Stimulated activated CD4-positive, alpha-beta T cell treated with anti-CD3 and anti-CD28 coated beads, Interleukin-15, amount 100 ng/mL, for 48 hours (primary cell): ENCODE data around the gene VWF.
"Not testable (repeated sequence)": the region's sequence is repeated elsewhere in the genome, so short reads cannot be mapped to it uniquely, and the experiment has no call there.

ENCODE experiments used
- DNase-seq, 2 donors: peaks; one replicate each; pipeline ENCODE4 v3.0.0-alpha.2; 2020; ENCODE audit warnings: low read depth in 2 of 2

VWF gene

GRCh38 chr12:6124411-6125309 is at the start of gene VWF:
Gene VWF, minus strand, starts transcription at chr12:6124670. Its CDS starts 1,474 bp downstream, at chr12:6123196.
- DNase-seq = no peak

GRCh38 chr12:6172862-6173261 is 48.4 kb upstream of the VWF start:
- DNase-seq = no peak

GRCh38 chr12:6172086-6172485 is 47.6 kb upstream of the VWF start:
- DNase-seq = no peak

- no peak for DNase-seq
Observed at GRCh38 chr12:6171409-6172015, 47.0 kb upstream of the VWF start.

GRCh38 chr12:6167327-6168280 is 43.1 kb upstream of the VWF start:
- peak; percentile 64 to 68 for DNase-seq

GRCh38 chr12:6166808-6167207 is 42.3 kb upstream of the VWF start:
- no peak for DNase-seq

- no peak for DNase-seq
Observed at GRCh38 chr12:6165395-6165794, 40.9 kb upstream of the VWF start.

GRCh38 chr12:6163416-6164060 is 39.1 kb upstream of the VWF start:
- no peak for DNase-seq

- DNase-seq = no peak
Observed at GRCh38 chr12:6161124-6161882, 36.8 kb upstream of the VWF start.

GRCh38 chr12:6160049-6160649 is 35.7 kb upstream of the VWF start:
- not testable (repeated sequence) for DNase-seq

GRCh38 chr12:6159166-6160011 is 34.9 kb upstream of the VWF start:
- DNase-seq = not testable (repeated sequence)

- no peak for DNase-seq
Observed at GRCh38 chr12:6158749-6159148, 34.3 kb upstream of the VWF start.

GRCh38 chr12:6158255-6158654 is 33.8 kb upstream of the VWF start:
- DNase-seq = no peak

GRCh38 chr12:6157482-6157881 is 33.0 kb upstream of the VWF start:
- no peak for DNase-seq

GRCh38 chr12:6154730-6155459 is 30.4 kb upstream of the VWF start:
- DNase-seq = no peak

- not testable (repeated sequence) for DNase-seq
Observed at GRCh38 chr12:6148722-6149121, 24.3 kb upstream of the VWF start.

GRCh38 chr12:6148061-6148460 is 23.6 kb upstream of the VWF start:
- DNase-seq = no peak

GRCh38 chr12:6146951-6147350 is 22.5 kb upstream of the VWF start:
- no peak for DNase-seq

- DNase-seq = no peak
Observed at GRCh38 chr12:6146509-6146908, 22.0 kb upstream of the VWF start.
